LNCaP clone FGC (cell line): Measurements from ENCODE around the gene NFAM1.

Source experiments
- DNase-seq: peaks from one replicate; pipeline ENCODE4 v3.0.0-alpha.2; 2011; ENCODE audit warnings: low read depth
- H3K4me3 ChIP-seq: 2 replicates; pipeline ENCODE4 v1.5.1; 2011; ENCODE audit warnings: mild to moderate bottlenecking, low read depth, low read length, control low read depth
- CTCF ChIP-seq: IDR thresholded peaks from 2 replicates; pipeline ENCODE4 v1.5.1; 2012; ENCODE audit warnings: mild to moderate bottlenecking; ENCODE audit not compliant: control insufficient read depth, insufficient read depth; ENCODE audit errors: extremely low read depth

The NFAM1 gene

GRCh38 chr22:42434748-42435425, 2.7 kb upstream of the NFAM1 start:
- H3K4me3 ChIP-seq = no peak overlapping the region
- no peak for TF ChIP-seq CTCF
- no peak for DNase-seq

- no peak overlapping the region for H3K4me3 ChIP-seq
- no peak for TF ChIP-seq CTCF
- no peak for DNase-seq
Measured at GRCh38 chr22:42433754-42434682, 1.8 kb upstream of the NFAM1 start.

GRCh38 chr22:42432818-42433217, 615 bp upstream of the NFAM1 start:
- no peak for DNase-seq
- H3K4me3 ChIP-seq = no peak overlapping the region
- no peak for TF ChIP-seq CTCF

GRCh38 chr22:42431401-42432019, 693 bp downstream of the NFAM1 start:
- no peak overlapping the region for H3K4me3 ChIP-seq
- DNase-seq = no peak
- no peak for TF ChIP-seq CTCF

GRCh38 chr22:42430528-42431125, 1.6 kb downstream of the NFAM1 start:
- no peak for TF ChIP-seq CTCF
- DNase-seq = no peak

GRCh38 chr22:42428760-42429159, 3.4 kb downstream of the NFAM1 start:
- DNase-seq = no peak
- no peak overlapping the region for H3K4me3 ChIP-seq
- no peak for TF ChIP-seq CTCF

More at GRCh38 chr22:42430528-42431125, 1.6 kb downstream of the NFAM1 start:
- no peak overlapping the region for H3K4me3 ChIP-seq
